ENCODE data around the gene IGFBP5. TPM values are rescaled to one million over a fixed set of nuclear protein-coding genes. Genes with fewer than 3 reads are reported as not detected.

The IGFBP5 gene
- total and polyA plus RNA-seq, 2 donors (not counting 1 experiment from before 2014, with no cell fraction given), result not detected

DNA sequence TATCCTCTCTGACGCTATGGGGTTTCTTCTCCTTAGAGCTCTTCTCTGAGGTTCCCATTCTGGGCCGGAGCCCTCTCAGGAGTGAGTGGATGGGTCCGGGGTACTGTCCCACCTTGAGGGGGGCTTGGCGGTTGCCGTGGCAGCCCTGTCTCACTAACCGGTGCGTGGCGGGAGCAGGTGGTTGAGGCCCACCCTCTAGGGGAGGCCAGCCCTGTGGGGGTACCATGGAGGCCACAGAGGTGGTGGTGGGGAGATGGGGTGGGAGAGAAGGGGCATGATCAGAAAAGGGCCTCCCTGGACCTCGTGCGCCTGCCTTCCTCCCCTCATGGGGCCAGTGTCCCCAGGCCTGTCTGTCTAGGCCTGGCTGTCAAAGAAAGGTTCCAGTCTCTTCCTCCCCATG lies 22.3 kb downstream of the IGFBP5 start:
- Mint-ChIP-seq H3K9me3 (ENCODE audit: insufficient read depth) (no peaks in the 10 kb centered on the region), H3K27ac (no peak overlapping the region), H3K27me3 (peaks cover 35% of the 10 kb centered on the region), H3K4me1 (no peaks in the 10 kb centered on the region), H3K4me3 (no peak overlapping the region)
- Histone ChIP-seq H3K36me3 (replicated peaks in 1 of 2; ENCODE audit: control extremely low read depth in 1 of 2, control insufficient read depth in 1 of 2, extremely low read depth in 1 of 2, insufficient read depth in 2 of 2, low read length in 1 of 2) (no peaks in the 10 kb centered on the region), H3K27ac (ENCODE audit: low read length in 2 of 2) (no peak overlapping the region), H3K79me2 (ENCODE audit: control insufficient read depth, insufficient read depth, low read length) (no peaks in the 10 kb centered on the region), H3K9ac (ENCODE audit: low read length) (no peak overlapping the region), H3K4me1 (ENCODE audit: control insufficient read depth in 2 of 2, insufficient read depth in 2 of 2, low read length in 2 of 2) (no peaks in the 10 kb centered on the region), H3K4me3 (ENCODE audit: control extremely low read depth in 1 of 5, extremely low read depth in 1 of 5, insufficient read depth in 1 of 5, low read depth in 2 of 5, low read length in 4 of 5) (no peak overlapping the region), H3K4me2 (replicated peaks; ENCODE audit: low read depth, low read length, poor library complexity, severe bottlenecking) (no peak overlapping the region), H3K27me3 (replicated peaks in 1 of 4; ENCODE audit: control extremely low read depth in 1 of 4, control insufficient read depth in 3 of 4, insufficient read depth in 4 of 4, low read length in 3 of 4) (peaks cover 0 to 13% (median 0%) of the 10 kb centered on the region in 4 experiments), H3K9me3 (ENCODE audit: control extremely low read depth in 1 of 3, control insufficient read depth in 2 of 3, insufficient read depth in 1 of 3, low read length in 2 of 3) (no peaks in the 10 kb centered on the region), H2AFZ (ENCODE audit: insufficient read depth, low read depth, low read length, poor library complexity, severe bottlenecking) (no peak overlapping the region), H4K20me1 (ENCODE audit: control insufficient read depth, insufficient read depth, low read length, poor library complexity, severe bottlenecking) (no peaks in the 10 kb centered on the region)
- WGBS (ENCODE audit: insufficient coverage), result 94% methylated on average over 8 of the region's 10 CpGs
- DNase-seq (no peak), ATAC-seq (ENCODE audit: low read depth) (no peak)
- TF ChIP-seq, protein P1, sequence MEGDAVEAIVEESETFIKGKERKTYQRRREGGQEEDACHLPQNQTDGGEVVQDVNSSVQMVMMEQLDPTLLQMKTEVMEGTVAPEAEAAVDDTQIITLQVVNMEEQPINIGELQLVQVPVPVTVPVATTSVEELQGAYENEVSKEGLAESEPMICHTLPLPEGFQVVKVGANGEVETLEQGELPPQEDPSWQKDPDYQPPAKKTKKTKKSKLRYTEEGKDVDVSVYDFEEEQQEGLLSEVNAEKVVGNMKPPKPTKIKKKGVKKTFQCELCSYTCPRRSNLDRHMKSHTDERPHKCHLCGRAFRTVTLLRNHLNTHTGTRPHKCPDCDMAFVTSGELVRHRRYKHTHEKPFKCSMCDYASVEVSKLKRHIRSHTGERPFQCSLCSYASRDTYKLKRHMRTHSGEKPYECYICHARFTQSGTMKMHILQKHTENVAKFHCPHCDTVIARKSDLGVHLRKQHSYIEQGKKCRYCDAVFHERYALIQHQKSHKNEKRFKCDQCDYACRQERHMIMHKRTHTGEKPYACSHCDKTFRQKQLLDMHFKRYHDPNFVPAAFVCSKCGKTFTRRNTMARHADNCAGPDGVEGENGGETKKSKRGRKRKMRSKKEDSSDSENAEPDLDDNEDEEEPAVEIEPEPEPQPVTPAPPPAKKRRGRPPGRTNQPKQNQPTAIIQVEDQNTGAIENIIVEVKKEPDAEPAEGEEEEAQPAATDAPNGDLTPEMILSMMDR (IDR thresholded peaks at IDR 0.05), result no peak
- no peak for TF ChIP-seq EZH2 (IDR thresholded peaks at IDR 0.05; ENCODE audit: borderline replicate concordance, insufficient read depth, low read depth, low read length, poor library complexity, severe bottlenecking)
- ChIA-PET CTCF (no interaction called here), POLR2A (no interaction called here)
- intact Hi-C loops (cut with micrococcal nuclease), result no loop called here

DNA sequence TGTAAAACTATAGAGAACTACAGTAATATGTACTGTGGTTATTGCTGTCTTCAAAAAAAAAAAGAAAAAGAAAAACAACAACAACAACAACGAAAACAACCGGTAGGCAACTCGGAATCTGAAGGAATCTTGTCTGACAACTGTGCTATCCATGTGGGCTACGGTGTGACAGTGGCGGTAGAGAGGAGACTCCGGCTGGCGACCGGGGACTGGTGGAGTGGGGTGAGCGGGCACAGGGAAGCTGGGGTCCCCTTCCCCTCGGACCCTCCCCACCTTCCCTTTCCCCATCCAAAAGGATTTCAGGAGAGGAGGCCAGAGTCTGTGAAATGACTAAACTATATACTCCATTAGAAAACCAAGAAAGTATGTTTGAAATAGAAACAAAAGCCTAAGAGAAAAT lies 22.9 kb downstream of the IGFBP5 start:
- H3K27ac Mint-ChIP-seq, result no peak overlapping the region
- no peaks in the 10 kb centered on the region for H3K9me3 Mint-ChIP-seq (ENCODE audit: insufficient read depth)
- Histone ChIP-seq H3K79me2 (ENCODE audit: control insufficient read depth, insufficient read depth, low read length) (no peaks in the 10 kb centered on the region), H3K9me3 (ENCODE audit: control extremely low read depth in 1 of 3, control insufficient read depth in 2 of 3, insufficient read depth in 1 of 3, low read length in 2 of 3) (no peaks in the 10 kb centered on the region), H2AFZ (ENCODE audit: insufficient read depth, low read depth, low read length, poor library complexity, severe bottlenecking) (no peak overlapping the region), H3K27me3 (replicated peaks in 1 of 4; ENCODE audit: control extremely low read depth in 1 of 4, control insufficient read depth in 3 of 4, insufficient read depth in 4 of 4, low read length in 3 of 4) (peaks cover 0 to 13% (median 0%) of the 10 kb centered on the region in 4 experiments), H4K20me1 (ENCODE audit: control insufficient read depth, insufficient read depth, low read length, poor library complexity, severe bottlenecking) (no peaks in the 10 kb centered on the region), H3K9ac (ENCODE audit: low read length) (no peak overlapping the region), H3K4me3 (ENCODE audit: control extremely low read depth in 1 of 5, extremely low read depth in 1 of 5, insufficient read depth in 1 of 5, low read depth in 2 of 5, low read length in 4 of 5) (no peak overlapping the region), H3K27ac (ENCODE audit: low read length in 2 of 2) (no peak overlapping the region), H3K4me1 (ENCODE audit: control insufficient read depth in 2 of 2, insufficient read depth in 2 of 2, low read length in 2 of 2) (no peaks in the 10 kb centered on the region), H3K36me3 (replicated peaks in 1 of 2; ENCODE audit: control extremely low read depth in 1 of 2, control insufficient read depth in 1 of 2, extremely low read depth in 1 of 2, insufficient read depth in 2 of 2, low read length in 1 of 2) (no peaks in the 10 kb centered on the region), H3K4me2 (replicated peaks; ENCODE audit: low read depth, low read length, poor library complexity, severe bottlenecking) (no peak overlapping the region)
- ATAC-seq (ENCODE audit: low read depth) (no peak), DNase-seq (no peak)
- WGBS (ENCODE audit: insufficient coverage), result no CpG with 5 or more reads among the region's 10 CpGs
- intact Hi-C loops (cut with micrococcal nuclease), result no loop called here
- CTCF ChIA-PET, result no interaction called here
- no peak overlapping the region for H3K4me3 Mint-ChIP-seq
- POLR2A ChIA-PET, result no interaction called here
- H3K27me3 Mint-ChIP-seq, result peaks cover 30% of the 10 kb centered on the region
- TF ChIP-seq EZH2 (IDR thresholded peaks at IDR 0.05; ENCODE audit: borderline replicate concordance, insufficient read depth, low read depth, low read length, poor library complexity, severe bottlenecking), result no peak
- TF ChIP-seq, protein P1 (IDR thresholded peaks at IDR 0.05), result no peak
- H3K4me1 Mint-ChIP-seq, result no peaks in the 10 kb centered on the region

Data from B cell (primary cell).